Type B pancreatic cell (in vitro differentiated cells): ENCODE measurements around the gene NAB2. TPM values are rescaled to one million over a fixed set of nuclear protein-coding genes. Genes with fewer than 3 reads are reported as not detected.

Source experiments
- DNase-seq: peaks from one replicate; pipeline ENCODE4 v3.0.0; 2021; ENCODE audit warnings: mixed read lengths; ENCODE audit not compliant: unreplicated experiment; ENCODE audit errors: extremely low spot score
- H3K27ac Mint-ChIP-seq: 2 replicates; pipeline ENCODE4 v1.8.0; 2021; ENCODE audit warnings: mild to moderate bottlenecking, mixed read lengths
- H3K27me3 Mint-ChIP-seq: 2 replicates; pipeline ENCODE4 v1.8.0; 2021; ENCODE audit warnings: mixed read lengths
- H3K36me3 Mint-ChIP-seq: 2 replicates; pipeline ENCODE4 v1.8.0; 2021; ENCODE audit warnings: mixed read lengths
- H3K4me1 Mint-ChIP-seq: one replicate; pipeline ENCODE4 v1.8.0; 2021; ENCODE audit warnings: mixed read lengths; ENCODE audit not compliant: unreplicated experiment
- H3K4me3 Mint-ChIP-seq: 2 replicates; pipeline ENCODE4 v1.8.0; 2021; ENCODE audit warnings: mild to moderate bottlenecking, mixed read lengths
- H3K9me3 Mint-ChIP-seq: 2 replicates; pipeline ENCODE4 v1.8.0; 2021; ENCODE audit warnings: mixed read lengths
- total RNA-seq: library from RNA; stranded (reverse); gene quantifications from 2 replicates; pipeline ENCODE4 v1.2.1, GENCODE V29; 2021; ENCODE audit warnings: low replicate concordance
- TF ChIP-seq, protein P1 (sequence below): fragments of 200-600 bp; sonication (generic); conservative IDR thresholded peaks from 2 replicates; pipeline ENCODE4 v1.5.0; 2021; ENCODE audit warnings: antibody characterized with exemption, mild to moderate bottlenecking

NAB2 gene
- total RNA-seq, 1 donor from 2014 or later = 48.3 TPM

GRCh38 chr12:57133013-57133569 lies 44.2 kb downstream of the NAB2 start:
- no peaks in the 10 kb centered on the region for H3K9me3 Mint-ChIP-seq
- peak overlapping the region; percentile 71 for H3K27ac Mint-ChIP-seq
- TF ChIP-seq, protein P1, sequence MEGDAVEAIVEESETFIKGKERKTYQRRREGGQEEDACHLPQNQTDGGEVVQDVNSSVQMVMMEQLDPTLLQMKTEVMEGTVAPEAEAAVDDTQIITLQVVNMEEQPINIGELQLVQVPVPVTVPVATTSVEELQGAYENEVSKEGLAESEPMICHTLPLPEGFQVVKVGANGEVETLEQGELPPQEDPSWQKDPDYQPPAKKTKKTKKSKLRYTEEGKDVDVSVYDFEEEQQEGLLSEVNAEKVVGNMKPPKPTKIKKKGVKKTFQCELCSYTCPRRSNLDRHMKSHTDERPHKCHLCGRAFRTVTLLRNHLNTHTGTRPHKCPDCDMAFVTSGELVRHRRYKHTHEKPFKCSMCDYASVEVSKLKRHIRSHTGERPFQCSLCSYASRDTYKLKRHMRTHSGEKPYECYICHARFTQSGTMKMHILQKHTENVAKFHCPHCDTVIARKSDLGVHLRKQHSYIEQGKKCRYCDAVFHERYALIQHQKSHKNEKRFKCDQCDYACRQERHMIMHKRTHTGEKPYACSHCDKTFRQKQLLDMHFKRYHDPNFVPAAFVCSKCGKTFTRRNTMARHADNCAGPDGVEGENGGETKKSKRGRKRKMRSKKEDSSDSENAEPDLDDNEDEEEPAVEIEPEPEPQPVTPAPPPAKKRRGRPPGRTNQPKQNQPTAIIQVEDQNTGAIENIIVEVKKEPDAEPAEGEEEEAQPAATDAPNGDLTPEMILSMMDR = no peak
- H3K27me3 Mint-ChIP-seq = no peaks in the 10 kb centered on the region
- H3K4me3 Mint-ChIP-seq = peak overlapping the region; percentile 62
- H3K36me3 Mint-ChIP-seq = no peaks in the 10 kb centered on the region
- H3K4me1 Mint-ChIP-seq = peaks cover 63% of the 10 kb centered on the region
- no peak for DNase-seq

- no peak for DNase-seq
- H3K27ac Mint-ChIP-seq = peak overlapping the region; percentile 71
- H3K4me1 Mint-ChIP-seq = peaks cover 69% of the 10 kb centered on the region
- no peaks in the 10 kb centered on the region for H3K9me3 Mint-ChIP-seq
- peaks cover 7% of the 10 kb centered on the region for H3K36me3 Mint-ChIP-seq
- TF ChIP-seq, protein P1 = no peak
- peak overlapping the region; percentile 43 for H3K4me3 Mint-ChIP-seq
- H3K27me3 Mint-ChIP-seq = no peaks in the 10 kb centered on the region
These were observed 45.0 kb downstream of the NAB2 start for GRCh38 chr12:57133916-57134315.

GRCh38 chr12:57134949-57135348 lies 46.0 kb downstream of the NAB2 start:
- TF ChIP-seq, protein P1 = no peak
- no peaks in the 10 kb centered on the region for H3K27me3 Mint-ChIP-seq
- DNase-seq = no peak
- H3K9me3 Mint-ChIP-seq = no peaks in the 10 kb centered on the region
- peak overlapping the region; percentile 68 for H3K4me3 Mint-ChIP-seq
- peaks cover 14% of the 10 kb centered on the region for H3K36me3 Mint-ChIP-seq
- peaks cover 70% of the 10 kb centered on the region for H3K4me1 Mint-ChIP-seq
- H3K27ac Mint-ChIP-seq = peak overlapping the region; percentile 71

- Mint-ChIP-seq H3K36me3 (peaks cover 15% of the 10 kb centered on the region), H3K4me3 (peak overlapping the region; percentile 68), H3K4me1 (peaks cover 63% of the 10 kb centered on the region), H3K27me3 (no peaks in the 10 kb centered on the region), H3K27ac (peak overlapping the region; percentile 71), H3K9me3 (no peaks in the 10 kb centered on the region)
- DNase-seq = no peak
- TF ChIP-seq, protein P1 = no peak
These were observed 46.8 kb downstream of the NAB2 start for GRCh38 chr12:57135527-57136326.

DNA sequence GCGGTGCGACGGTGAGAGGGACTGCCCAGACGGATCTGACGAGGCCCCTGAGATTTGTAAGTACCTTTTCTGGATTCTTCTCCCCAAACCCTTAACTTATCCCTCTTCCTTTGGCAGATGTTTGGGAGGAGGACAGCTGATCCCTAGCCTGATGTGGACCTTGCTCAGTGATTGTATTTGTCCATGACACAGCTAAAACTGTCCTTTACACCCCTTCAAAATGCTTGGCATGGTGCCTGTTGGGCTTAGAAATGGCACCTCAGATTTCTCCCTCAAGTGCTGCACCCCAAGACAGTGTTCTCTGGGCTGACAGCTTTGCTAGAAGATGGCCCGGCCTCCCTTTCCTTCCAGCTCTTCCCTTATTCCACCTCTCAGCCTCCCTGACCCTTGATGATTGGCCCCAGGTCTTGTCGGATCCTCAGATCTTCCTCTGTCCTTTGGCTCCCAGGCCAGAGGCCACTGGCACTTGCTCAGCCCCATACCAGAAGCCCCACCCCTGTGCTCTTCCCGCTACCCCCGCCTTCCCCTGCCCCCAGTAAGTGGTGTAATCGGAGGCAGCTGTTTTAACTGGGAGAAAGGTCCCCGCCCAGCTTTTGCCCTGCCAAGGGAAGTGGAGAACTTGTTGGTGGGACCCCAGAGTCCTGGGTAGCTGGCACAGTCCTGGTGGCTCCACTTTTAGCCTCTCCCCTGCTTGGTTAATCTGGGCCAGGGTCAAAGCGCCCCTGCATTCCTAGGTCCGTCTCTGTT lies 49.8 kb downstream of the NAB2 start:
- Mint-ChIP-seq H3K9me3 (no peaks in the 10 kb centered on the region), H3K27ac (no peak overlapping the region), H3K4me3 (no peak overlapping the region), H3K4me1 (peaks cover 52% of the 10 kb centered on the region), H3K27me3 (no peaks in the 10 kb centered on the region), H3K36me3 (peaks cover 26% of the 10 kb centered on the region)
- TF ChIP-seq, protein P1 = no peak
- no peak for DNase-seq
